HG02852 (cell line): ENCODE data around the gene CFAP43.

Experiments
- ATAC-seq: cut with Tn5 transposase; IDR thresholded peaks from one replicate; pipeline ENCODE4 v1.9.1; 2021; ENCODE audit warnings: mild to moderate bottlenecking, moderate library complexity; ENCODE audit not compliant: unreplicated experiment

CFAP43 gene

DNA sequence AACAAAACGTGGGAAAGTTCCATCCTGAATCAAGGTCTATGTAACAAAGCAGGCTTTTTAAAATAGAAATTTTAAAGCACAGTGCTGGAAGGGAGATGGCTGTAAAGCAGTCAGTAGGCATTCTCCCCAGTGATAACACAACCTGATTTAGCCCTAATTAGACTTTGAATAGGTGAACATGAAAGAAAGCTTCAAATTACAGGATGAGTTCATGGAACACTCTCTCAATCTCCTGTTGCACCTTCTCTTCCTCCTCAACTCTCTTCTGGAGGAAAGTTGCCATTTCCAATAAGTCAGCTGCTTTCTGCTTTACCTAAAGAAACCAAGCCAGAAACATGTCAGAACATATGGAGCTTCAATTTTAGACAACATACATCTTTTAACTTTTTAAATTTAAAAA lies 90.1 kb downstream of the CFAP43 start:
- ATAC-seq: no peak

- ATAC-seq: no peak
These were observed 92.9 kb downstream of the CFAP43 start for GRCh38 chr10:104139221-104139620.

- no peak for ATAC-seq
These were observed 94.0 kb downstream of the CFAP43 start for GRCh38 chr10:104138131-104138530.

- ATAC-seq: no peak
These were observed 102.1 kb downstream of the CFAP43 start for GRCh38 chr10:104130041-104130440.

DNA sequence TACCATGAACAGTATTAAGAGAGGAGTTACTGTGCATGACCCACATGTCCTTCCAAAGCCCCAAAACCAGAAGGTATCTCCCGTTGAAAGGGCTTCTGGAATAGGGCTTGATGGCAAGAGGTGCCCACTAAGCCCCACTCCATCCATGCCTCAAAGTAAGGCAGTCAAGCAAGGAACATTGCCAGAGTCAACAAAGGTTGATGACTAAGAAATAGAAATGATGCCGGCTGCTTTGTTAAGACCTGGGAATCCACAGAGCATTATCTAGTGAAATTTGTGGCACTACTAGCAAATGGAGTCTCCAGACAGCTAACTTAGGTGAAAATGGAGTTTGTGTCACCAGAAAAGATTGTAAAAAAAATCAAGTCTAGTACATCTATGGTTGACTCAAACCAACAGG lies 104.0 kb downstream of the CFAP43 start:
- no peak for ATAC-seq

DNA sequence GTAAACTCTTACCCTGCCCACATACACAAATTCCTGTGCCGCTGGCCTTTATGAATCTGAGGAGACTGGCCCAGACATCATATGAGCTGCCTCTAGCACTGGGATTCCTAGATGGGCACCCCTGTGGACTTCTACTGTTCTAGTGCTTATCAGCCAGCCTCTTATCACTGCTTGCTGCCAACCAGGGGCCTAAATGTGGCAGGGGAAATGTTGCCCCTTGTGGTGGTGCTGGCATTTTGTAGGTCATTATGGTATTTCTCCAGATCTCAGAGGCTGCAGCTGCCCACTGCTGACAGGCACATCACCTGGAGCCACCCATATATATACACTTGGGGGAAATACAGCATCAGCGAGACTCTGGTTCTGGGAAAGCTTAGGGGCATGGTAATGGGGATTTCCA lies 104.8 kb downstream of the CFAP43 start:
- ATAC-seq: no peak

GRCh38 chr10:104123397-104123796 lies 108.8 kb downstream of the CFAP43 start:
- no peak for ATAC-seq

- no peak for ATAC-seq
These were observed 109.7 kb downstream of the CFAP43 start for GRCh38 chr10:104122225-104123107.

- ATAC-seq: peak; percentile 86
These were observed 110.5 kb downstream of the CFAP43 start, which contains the start of gene SFR1 for GRCh38 chr10:104121485-104122224. SFR1 (plus strand) TSS chr10:104122171; CDS start chr10:104122184, 13 bp downstream.

- ATAC-seq: peak; percentile 38
These were observed 111.2 kb downstream of the CFAP43 start for GRCh38 chr10:104120903-104121484.

DNA sequence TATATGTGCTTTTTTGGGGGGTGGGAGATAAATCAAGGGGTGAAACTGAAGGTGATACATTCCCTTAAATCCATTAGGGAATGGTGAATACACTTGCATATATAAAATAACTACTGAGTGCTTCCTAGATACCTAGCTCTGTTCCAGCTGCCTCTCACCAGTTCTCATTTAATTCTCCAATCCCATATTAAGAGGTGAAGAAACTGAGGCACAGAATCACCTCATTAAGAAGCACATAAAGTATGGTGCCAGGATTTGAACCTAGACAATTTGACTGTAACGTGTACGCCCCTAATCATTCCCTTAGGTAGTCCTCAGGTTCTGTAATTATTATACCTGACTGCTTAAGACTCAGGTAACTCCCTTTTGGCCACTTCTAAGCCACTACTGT lies 111.7 kb downstream of the CFAP43 start:
- no peak for ATAC-seq

DNA sequence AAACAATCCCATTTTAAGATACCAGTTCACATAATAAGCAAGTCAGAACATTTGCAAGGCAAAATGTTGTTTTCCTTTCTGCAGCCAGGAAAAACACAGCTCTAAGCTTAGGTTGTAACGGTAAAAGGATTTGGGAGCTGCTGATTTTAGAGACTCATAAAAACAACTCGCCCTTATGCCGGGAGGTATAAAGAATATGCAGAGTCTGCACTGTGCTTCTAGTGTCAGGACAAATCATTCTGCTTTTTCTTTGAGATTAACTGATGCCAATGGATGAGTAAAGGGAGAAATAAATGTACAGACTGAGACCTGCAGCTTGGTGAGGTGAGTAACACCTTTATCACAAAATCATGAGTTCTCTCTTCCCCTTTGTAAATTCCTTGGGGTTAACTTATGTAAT lies 112.2 kb downstream of the CFAP43 start:
- ATAC-seq: no peak

DNA sequence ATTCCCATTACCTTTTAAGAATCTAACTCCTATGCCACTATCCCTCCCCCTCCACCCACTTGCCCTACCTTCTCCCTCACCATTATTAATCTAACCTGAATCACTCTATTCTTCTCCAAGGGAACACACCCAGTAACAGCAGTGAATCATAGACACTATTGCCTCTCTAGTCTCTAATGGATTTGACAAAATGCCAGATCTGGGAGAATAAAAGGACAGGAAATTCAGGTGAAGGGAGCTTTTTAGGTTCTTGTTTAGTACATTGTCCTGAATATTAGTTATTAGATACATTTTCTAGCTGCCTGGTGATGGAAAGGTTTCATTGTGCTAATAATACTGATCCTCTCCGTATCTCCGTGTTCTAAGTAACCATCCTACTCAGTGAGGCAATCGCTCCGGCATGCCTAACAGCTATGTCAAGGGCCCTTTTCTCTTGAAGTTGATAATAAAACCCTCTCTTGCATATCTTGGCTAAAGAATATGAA lies 114.3 kb downstream of the CFAP43 start:
- no peak for ATAC-seq

DNA sequence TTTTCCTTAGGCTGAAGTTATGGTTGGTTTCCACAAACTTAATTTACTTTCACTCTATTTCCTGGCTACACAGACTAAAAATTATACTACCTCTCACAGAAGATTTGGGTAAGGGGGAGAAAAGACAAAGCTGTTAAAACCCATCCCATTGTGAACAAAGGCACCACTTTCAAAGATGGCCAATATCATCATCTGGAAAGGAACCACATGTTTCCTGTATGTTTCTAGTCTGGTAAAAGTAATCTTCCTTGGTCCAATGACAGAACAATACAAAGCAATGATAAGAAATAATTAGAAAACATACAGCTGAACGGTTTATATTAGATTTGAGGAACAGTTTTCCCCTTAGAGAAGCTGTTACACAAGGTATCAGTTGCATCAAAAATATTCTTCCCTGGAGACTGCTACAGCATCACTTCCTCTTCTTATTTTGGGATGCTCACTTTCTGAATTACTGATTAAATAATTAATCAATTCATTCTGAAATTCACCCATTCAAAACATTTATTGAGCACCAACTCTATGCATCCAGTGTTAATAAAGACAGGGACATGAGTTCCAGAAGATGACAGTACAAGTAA lies 118.7 kb downstream of the CFAP43 start:
- ATAC-seq: no peak

GRCh38 chr10:104109908-104110662 lies 122.1 kb downstream of the CFAP43 start:
- ATAC-seq: no peak

- ATAC-seq: no peak
These were observed 127.2 kb downstream of the CFAP43 start for GRCh38 chr10:104104926-104105325.

GRCh38 chr10:104104418-104104817 lies 127.7 kb downstream of the CFAP43 start:
- no peak for ATAC-seq

GRCh38 chr10:104103956-104104355 lies 128.2 kb downstream of the CFAP43 start:
- ATAC-seq: no peak

GRCh38 chr10:104101902-104102301 lies 130.3 kb downstream of the CFAP43 start:
- ATAC-seq: no peak

DNA sequence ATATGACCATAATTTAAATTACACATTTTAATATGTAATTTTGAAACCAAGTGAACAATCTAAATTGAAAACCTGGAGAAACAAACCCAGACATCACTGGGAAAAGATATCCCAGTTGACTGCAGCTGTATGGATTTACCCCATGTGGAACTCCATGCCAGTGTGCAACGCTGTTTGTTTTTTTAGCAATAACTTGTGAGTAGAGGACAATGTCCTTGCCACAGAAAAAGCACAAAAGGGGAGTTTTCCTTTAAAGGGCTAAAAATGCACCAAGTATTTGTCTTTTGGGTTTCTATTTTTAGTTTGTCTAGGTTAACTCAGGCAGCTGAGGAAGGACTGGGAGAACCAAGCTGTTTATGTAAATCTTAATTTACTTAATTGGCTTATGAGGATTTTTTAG lies 131.4 kb downstream of the CFAP43 start:
- no peak for ATAC-seq
